Neuronal stem cell (in vitro differentiated cells): ENCODE results near the gene RBM19.

ENCODE experiments used
- DNase-seq: peaks from one replicate; pipeline ENCODE4 v3.0.0-alpha.2; 2013; ENCODE audit warnings: low spot score
- H2AFZ ChIP-seq: one replicate; pipeline ENCODE4 v1.6.1; 2013; ENCODE audit warnings: mild to moderate bottlenecking, low read length, inconsistent platforms
- H2AK5ac ChIP-seq: 2 replicates; pipeline ENCODE4 v1.6.1; 2013; ENCODE audit warnings: low read depth, mild to moderate bottlenecking, inconsistent platforms, low read length, moderate library complexity, mixed read lengths
- H2BK120ac ChIP-seq: 2 replicates; pipeline ENCODE4 v1.6.1; 2013; ENCODE audit warnings: low read depth, mild to moderate bottlenecking, inconsistent platforms, low read length, moderate library complexity, mixed read lengths
- H2BK12ac ChIP-seq: one replicate; pipeline ENCODE4 v1.6.1; 2013; ENCODE audit warnings: low read length, inconsistent platforms
- H2BK15ac ChIP-seq: 2 replicates; pipeline ENCODE4 v1.6.1; 2013; ENCODE audit warnings: mild to moderate bottlenecking, low read length, inconsistent platforms, mixed read lengths
- H2BK5ac ChIP-seq: one replicate; pipeline ENCODE4 v1.6.1; 2013; ENCODE audit warnings: inconsistent platforms, mild to moderate bottlenecking, low read length, moderate library complexity
- H3K14ac ChIP-seq: one replicate; pipeline ENCODE4 v1.6.1; 2013; ENCODE audit warnings: low read length, inconsistent platforms
- H3K18ac ChIP-seq: 2 replicates; pipeline ENCODE4 v1.6.1; 2013; ENCODE audit warnings: low read length, inconsistent platforms
- H3K23ac ChIP-seq: 2 replicates; pipeline ENCODE4 v1.6.1; 2013; ENCODE audit warnings: low read depth, mild to moderate bottlenecking, mixed read lengths, low read length, inconsistent platforms; ENCODE audit not compliant: poor library complexity
- H3K27ac ChIP-seq: replicated peaks from 3 replicates; pipeline ENCODE4 v1.5.1; 2013; ENCODE audit warnings: low read length, inconsistent platforms
- H3K27me3 ChIP-seq, 3 experiments: 2 replicates each; pipeline ENCODE4 v1.6.1; 2013; ENCODE audit warnings: low read length in 3 of 3, mild to moderate bottlenecking in 2 of 3, inconsistent platforms in 1 of 3, low read depth in 1 of 3, mixed read lengths in 1 of 3, moderate library complexity in 1 of 3; ENCODE audit not compliant: control insufficient read depth in 3 of 3, insufficient read depth in 3 of 3
- H3K36me3 ChIP-seq, 2 donors: replicated peaks in 1 of 2; 2 replicates each; pipeline ENCODE4 v1.6.1; 2013; ENCODE audit warnings: low read length in 2 of 2; ENCODE audit not compliant: control insufficient read depth in 2 of 2, insufficient read depth in 2 of 2
- H3K4ac ChIP-seq: 2 replicates; pipeline ENCODE4 v1.6.1; 2013; ENCODE audit warnings: inconsistent platforms, mild to moderate bottlenecking, low read length, moderate library complexity
- H3K4me1 ChIP-seq, 2 donors: 1 replicate in 1 of 2; 2 replicates in 1 of 2; pipeline ENCODE4 v1.6.1; 2013; ENCODE audit warnings: low read length in 2 of 2, low read depth in 1 of 2; ENCODE audit not compliant: control insufficient read depth in 2 of 2, insufficient read depth in 1 of 2
- H3K4me2 ChIP-seq: one replicate; pipeline ENCODE4 v1.6.1; 2013; ENCODE audit warnings: mild to moderate bottlenecking, low read length, inconsistent platforms; ENCODE audit not compliant: insufficient read depth, poor library complexity, severe bottlenecking
- H3K4me3 ChIP-seq, 2 donors: 2 replicates each; pipeline ENCODE4 v1.5.1; 2013; ENCODE audit warnings: low read length in 2 of 2, mild to moderate bottlenecking in 2 of 2, inconsistent platforms in 1 of 2, moderate library complexity in 1 of 2
- H3K79me1 ChIP-seq: one replicate; pipeline ENCODE4 v1.6.1; 2013; ENCODE audit warnings: low read depth, mild to moderate bottlenecking, inconsistent platforms, low read length, moderate library complexity
- H3K9ac ChIP-seq: one replicate; pipeline ENCODE4 v1.6.1; 2013; ENCODE audit warnings: mild to moderate bottlenecking, low read depth, low read length, inconsistent platforms; ENCODE audit not compliant: poor library complexity
- H3K9me3 ChIP-seq, 2 donors: replicated peaks in 1 of 2; 2 replicates each; pipeline versions ENCODE3 to v1.6.1; 2013; ENCODE audit warnings: low read length in 2 of 2, mild to moderate bottlenecking in 2 of 2, inconsistent platforms in 1 of 2, low read depth in 1 of 2, mixed read lengths in 1 of 2, moderate library complexity in 1 of 2; ENCODE audit not compliant: control insufficient read depth in 2 of 2, insufficient read depth in 1 of 2
- H4K8ac ChIP-seq: one replicate; pipeline ENCODE4 v1.6.1; 2013; ENCODE audit warnings: low read depth, mild to moderate bottlenecking, inconsistent platforms, low read length, moderate library complexity
- H4K91ac ChIP-seq: one replicate; pipeline ENCODE4 v1.6.1; 2013; ENCODE audit warnings: low read length, low read depth, mild to moderate bottlenecking, inconsistent platforms; ENCODE audit not compliant: poor library complexity
- WGBS, 2 donors: extraction: QIAGEN DNeasy Blood & Tissue Kit; methylation state at CpG; one replicate each; pipeline ENCODE4 v1.1.7; 2013; ENCODE audit warnings: missing lambda C conversion rate in 2 of 2, mixed read lengths in 1 of 2; ENCODE audit not compliant: insufficient read length in 2 of 2, insufficient replicate concordance in 1 of 2; ENCODE audit errors: extremely low coverage in 2 of 2; 5-methylcytosine and 5-hydroxymethylcytosine counted together

RBM19 gene

DNA sequence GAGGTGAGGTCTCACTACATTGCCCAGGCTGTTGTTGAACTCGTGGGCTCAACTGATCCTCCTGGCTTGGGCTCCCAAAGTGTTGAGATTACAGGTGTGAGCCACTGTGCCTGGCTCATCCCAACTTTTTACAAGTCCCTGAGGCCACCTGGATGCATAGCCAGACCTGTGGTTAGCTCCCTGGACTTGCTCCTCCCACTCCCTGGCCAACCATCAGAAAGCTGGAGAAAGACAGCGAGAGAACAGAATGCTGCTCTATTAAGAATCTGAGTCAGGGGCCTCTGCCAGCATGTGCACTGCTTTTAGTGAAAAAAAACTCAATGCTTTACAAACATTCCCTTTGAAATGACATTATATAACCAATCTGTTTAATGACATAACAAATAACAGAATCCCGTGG lies 78.2 kb downstream of the RBM19 start:
- H3K79me1 ChIP-seq, result no peaks in the 10 kb centered on the region
- no peaks in the 10 kb centered on the region for H3K36me3 ChIP-seq
- H3K4me3 ChIP-seq, result no peak overlapping the region
- H3K4ac ChIP-seq, result no peak overlapping the region
- H2AK5ac ChIP-seq, result no peak overlapping the region
- no peak overlapping the region for H2BK5ac ChIP-seq
- no peaks in the 10 kb centered on the region for H3K27me3 ChIP-seq
- no peak overlapping the region for H2BK12ac ChIP-seq
- H4K8ac ChIP-seq, result no peak overlapping the region
- no peak overlapping the region for H3K18ac ChIP-seq
- no peak overlapping the region for H3K27ac ChIP-seq
- no peak for DNase-seq
- H3K4me1 ChIP-seq, result peaks cover 0 to 10% of the 10 kb centered on the region in 2 donors
- peaks cover 4% of the 10 kb centered on the region in 2 donors for H3K9me3 ChIP-seq
- H3K14ac ChIP-seq, result no peak overlapping the region
- no CpG with 5 or more reads among the region's 3 CpGs for WGBS, 2 donors
- H3K23ac ChIP-seq, result no peak overlapping the region
- H3K4me2 ChIP-seq, result no peak overlapping the region
- no peak overlapping the region for H2BK120ac ChIP-seq
- no peak overlapping the region for H3K9ac ChIP-seq
- H2AFZ ChIP-seq, result no peak overlapping the region
- no peak overlapping the region for H4K91ac ChIP-seq
- no peak overlapping the region for H2BK15ac ChIP-seq

- Histone ChIP-seq H3K4ac (no peak overlapping the region), H3K23ac (no peak overlapping the region), H2AFZ (no peak overlapping the region), H3K4me3 (no peak overlapping the region), H3K27ac (no peak overlapping the region), H3K27me3 (no peaks in the 10 kb centered on the region), H2AK5ac (no peak overlapping the region), H3K9ac (no peak overlapping the region), H3K4me2 (no peak overlapping the region), H3K36me3 (no peaks in the 10 kb centered on the region), H3K9me3 (peaks cover 4% of the 10 kb centered on the region in 2 donors), H4K91ac (no peak overlapping the region), H3K4me1 (peaks cover 0 to 8% of the 10 kb centered on the region in 2 donors), H2BK120ac (no peak overlapping the region), H2BK15ac (no peak overlapping the region), H2BK12ac (no peak overlapping the region), H3K14ac (no peak overlapping the region), H3K79me1 (no peaks in the 10 kb centered on the region), H3K18ac (no peak overlapping the region), H2BK5ac (no peak overlapping the region), H4K8ac (no peak overlapping the region)
- WGBS, 2 donors, result no CpG with 5 or more reads among the region's 9 CpGs
- DNase-seq, result no peak
These were observed 79.4 kb downstream of the RBM19 start for GRCh38 chr12:113886721-113887120.

GRCh38 chr12:113884392-113884791 lies 81.7 kb downstream of the RBM19 start:
- no peak overlapping the region for H2AFZ ChIP-seq
- no peak overlapping the region for H2BK5ac ChIP-seq
- H3K4ac ChIP-seq, result no peak overlapping the region
- H4K91ac ChIP-seq, result no peak overlapping the region
- H3K4me3 ChIP-seq, result no peak overlapping the region
- no peak overlapping the region for H4K8ac ChIP-seq
- H3K27ac ChIP-seq, result no peak overlapping the region
- no peaks in the 10 kb centered on the region for H3K79me1 ChIP-seq
- no peak overlapping the region for H3K4me2 ChIP-seq
- no peak overlapping the region for H2AK5ac ChIP-seq
- no CpG with 5 or more reads among the region's 3 CpGs for WGBS, 2 donors
- H3K18ac ChIP-seq, result no peak overlapping the region
- H3K9ac ChIP-seq, result no peak overlapping the region
- no peaks in the 10 kb centered on the region for H3K27me3 ChIP-seq
- no peak overlapping the region for H2BK120ac ChIP-seq
- peaks cover 0 to 3% of the 10 kb centered on the region in 2 donors for H3K4me1 ChIP-seq
- no peak overlapping the region for H2BK12ac ChIP-seq
- H3K23ac ChIP-seq, result no peak overlapping the region
- no peak overlapping the region for H2BK15ac ChIP-seq
- H3K14ac ChIP-seq, result no peak overlapping the region
- H3K9me3 ChIP-seq, result peaks cover 4% of the 10 kb centered on the region in 2 donors
- no peaks in the 10 kb centered on the region for H3K36me3 ChIP-seq
- DNase-seq, result no peak

- Histone ChIP-seq H3K27ac (no peak overlapping the region), H2AK5ac (no peak overlapping the region), H2AFZ (no peak overlapping the region), H3K79me1 (no peaks in the 10 kb centered on the region), H3K18ac (no peak overlapping the region), H3K4me3 (no peak overlapping the region), H2BK15ac (no peak overlapping the region), H3K14ac (no peak overlapping the region), H3K4ac (no peak overlapping the region), H3K23ac (no peak overlapping the region), H3K36me3 (no peaks in the 10 kb centered on the region), H2BK5ac (no peak overlapping the region), H3K9me3 (peaks cover 4% of the 10 kb centered on the region in 2 donors), H2BK12ac (no peak overlapping the region), H4K8ac (no peak overlapping the region), H2BK120ac (no peak overlapping the region), H3K4me1 (peaks cover 0 to 5% of the 10 kb centered on the region in 2 donors), H3K4me2 (no peak overlapping the region), H4K91ac (no peak overlapping the region), H3K9ac (no peak overlapping the region), H3K27me3 (no peaks in the 10 kb centered on the region)
- WGBS, 2 donors, result no CpG with 5 or more reads among the region's 2 CpGs
- no peak for DNase-seq
These were observed 83.4 kb downstream of the RBM19 start for GRCh38 chr12:113882690-113883089.
